Ovary (tissue), 9 donors: ENCODE measurements around the gene C1orf21. TPM values are rescaled to one million over a fixed set of nuclear protein-coding genes. Genes with fewer than 3 reads are reported as not detected.
A peak's percentile ranks its signal among the peaks of the same experiment; 100 is the strongest.

ENCODE experiments used
- DNase-seq, 5 donors: peaks; one replicate each; pipeline ENCODE4 v3.0.0-alpha.2; 2019 to 2020
- H3K27ac ChIP-seq, 2 donors: fragments of 200-600 bp; one replicate each; pipeline versions ENCODE4 v1.5.1 to v1.8.0; 2019 to 2022
- H3K27me3 ChIP-seq: fragments of 200-600 bp; one replicate; pipeline ENCODE4 v1.8.0; 2022
- H3K36me3 ChIP-seq: fragments of 200-600 bp; sonication (generic); one replicate; pipeline ENCODE4 v1.5.1; 2019
- H3K4me1 ChIP-seq: one replicate; pipeline ENCODE4 v1.8.1; 2013; ENCODE audit warnings: mild to moderate bottlenecking, moderate library complexity; ENCODE audit not compliant: insufficient read depth
- H3K4me3 ChIP-seq: fragments of 200-600 bp; sonication (generic); one replicate; pipeline ENCODE4 v1.5.1; 2017
- H3K9me3 ChIP-seq, 2 donors: fragments of 200-600 bp in 1 of 2; sonication (generic) in 1 of 2; one replicate each; pipeline versions ENCODE4 v1.5.1 to v1.8.1; 2013 to 2019; ENCODE audit warnings: mild to moderate bottlenecking in 1 of 2, moderate library complexity in 1 of 2
- EP300 ChIP-seq: sonication (generic); formaldehyde crosslinking; IDR thresholded peaks from one replicate; pipeline ENCODE4 v1.6.1; 2017; ENCODE audit warnings: antibody characterized with exemption
- POLR2A ChIP-seq: fragments of 450-650 bp; IDR thresholded peaks from one replicate; pipeline ENCODE4 v1.6.1; 2017; ENCODE audit warnings: antibody characterized with exemption, mild to moderate bottlenecking, moderate library complexity
- WGBS, 3 donors: extraction: QIAGEN DNeasy Blood & Tissue Kit in 1 of 3; methylation state at CpG; one replicate each; pipeline versions ENCODE4 v1.1.5 to v1.1.7; 2013 to 2017; 5-methylcytosine and 5-hydroxymethylcytosine counted together
- intact Hi-C, 4 donors: fragments of 100-400 bp; cut with DNase I; formaldehyde crosslinking; loops; one replicate each; pipeline versions ENCODE4 v1.11.0 to v1.15.1; 2022 to 2023
- polyA plus RNA-seq, 2 donors: library from polyadenylated mRNA; stranded (reverse); fragments of 200-250 nt in 1 of 2; fragments of 350-450 nt in 1 of 2; fragmentation: Illumina TruSeq in 1 of 2; extraction: RNeasy Lipid Tissue Mini Kit (QIAGEN cat#74804) in 1 of 2; gene quantifications; one replicate each; pipeline ENCODE4 v1.2.3, GENCODE V29; 2013 to 2014
- total RNA-seq, 7 donors: library from RNA; depleted of rRNA in 2 of 7; stranded (reverse); fragments of >200 nt in 2 of 7; fragmentation: NEBNext Ultra II Directional in 3 of 7; extraction: Animal tissue kit (Norgen Biotek cat#: 25700) in 3 of 7; gene quantifications; one replicate each; pipeline versions ENCODE4 v1.1.0 to v1.2.4, GENCODE V29; 2016 to 2023
- TF ChIP-seq, protein P1 (sequence below), 3 donors: fragments of 450-650 bp in 2 of 3; fragments of 200-600 bp in 1 of 3; IDR thresholded peaks; one replicate each; pipeline versions ENCODE4 v1.5.1 to v1.8.0; 2016 to 2022; ENCODE audit warnings: antibody characterized with exemption in 3 of 3, mild to moderate bottlenecking in 1 of 3
- donor health status: DM: no; HTN: no; CAD: no; lungs with moderate emphysema.
- donor health status: DM: no; HTN: no; CAD: no.
- donor health status: Bipolar disorder and iron deficiency.
- donor health status: DM: yes; HTN: yes; CAD: no.
- donor health status: DM: no; HTN: no; CAD: no.
- donor health status: DM: yes; HTN: yes; CAD: no.

The C1orf21 gene
- total and polyA plus RNA-seq, 9 donors: 22.9 to 108 (median 59.4) TPM

DNA sequence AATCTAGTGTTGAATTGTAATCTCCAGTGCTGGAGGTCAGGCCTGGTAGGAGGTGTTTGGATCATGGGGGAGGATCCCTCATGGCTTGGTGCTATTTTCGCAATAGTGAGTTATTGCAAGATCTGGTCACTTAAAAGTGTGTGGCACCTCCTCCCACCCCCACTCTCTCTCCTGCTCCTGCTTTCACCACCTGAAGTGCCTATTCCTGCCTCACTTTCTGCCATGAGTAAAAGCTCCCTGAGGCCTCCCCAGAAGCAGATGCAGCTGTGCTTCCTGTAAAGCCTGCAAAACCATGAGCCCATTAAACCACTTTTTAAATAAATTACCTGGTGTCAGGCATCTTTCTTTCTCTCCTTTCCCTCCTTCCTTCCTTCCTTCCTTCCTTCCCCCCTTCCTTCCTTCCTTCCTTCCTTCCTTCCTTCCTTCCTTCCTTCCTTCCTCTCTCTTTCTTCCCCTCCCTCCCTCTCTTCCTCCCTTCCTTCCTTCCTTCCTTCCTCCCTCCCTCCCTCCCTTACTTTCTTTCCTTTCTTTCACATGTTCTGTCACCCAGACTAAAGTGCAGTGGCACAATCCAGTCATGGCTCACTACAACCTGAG is 172.4 kb downstream of the C1orf21 start:
- H3K27ac ChIP-seq: no peak overlapping the region
- WGBS, 3 donors: 96 to 100% (median 100%) methylated on average over 1 of the region's 1 CpG
- no peak for DNase-seq
- H3K9me3 ChIP-seq: no peaks in the 10 kb centered on the region
- no peaks in the 10 kb centered on the region for H3K27me3 ChIP-seq
- no peaks in the 10 kb centered on the region for H3K36me3 ChIP-seq
- intact Hi-C loops: loop anchor here in 1 of 4 donors (5.0 kb wide), 1 partner anchor 172 kb away; the partner anchor contains the start of gene C1orf21
- H3K4me1 ChIP-seq: peaks cover 7% of the 10 kb centered on the region
- no peak overlapping the region for H3K4me3 ChIP-seq
- TF ChIP-seq, protein P1, sequence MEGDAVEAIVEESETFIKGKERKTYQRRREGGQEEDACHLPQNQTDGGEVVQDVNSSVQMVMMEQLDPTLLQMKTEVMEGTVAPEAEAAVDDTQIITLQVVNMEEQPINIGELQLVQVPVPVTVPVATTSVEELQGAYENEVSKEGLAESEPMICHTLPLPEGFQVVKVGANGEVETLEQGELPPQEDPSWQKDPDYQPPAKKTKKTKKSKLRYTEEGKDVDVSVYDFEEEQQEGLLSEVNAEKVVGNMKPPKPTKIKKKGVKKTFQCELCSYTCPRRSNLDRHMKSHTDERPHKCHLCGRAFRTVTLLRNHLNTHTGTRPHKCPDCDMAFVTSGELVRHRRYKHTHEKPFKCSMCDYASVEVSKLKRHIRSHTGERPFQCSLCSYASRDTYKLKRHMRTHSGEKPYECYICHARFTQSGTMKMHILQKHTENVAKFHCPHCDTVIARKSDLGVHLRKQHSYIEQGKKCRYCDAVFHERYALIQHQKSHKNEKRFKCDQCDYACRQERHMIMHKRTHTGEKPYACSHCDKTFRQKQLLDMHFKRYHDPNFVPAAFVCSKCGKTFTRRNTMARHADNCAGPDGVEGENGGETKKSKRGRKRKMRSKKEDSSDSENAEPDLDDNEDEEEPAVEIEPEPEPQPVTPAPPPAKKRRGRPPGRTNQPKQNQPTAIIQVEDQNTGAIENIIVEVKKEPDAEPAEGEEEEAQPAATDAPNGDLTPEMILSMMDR (IDR thresholded peaks at IDR 0.05): no peak
- TF ChIP-seq EP300: no peak
- no peak for TF ChIP-seq POLR2A

DNA sequence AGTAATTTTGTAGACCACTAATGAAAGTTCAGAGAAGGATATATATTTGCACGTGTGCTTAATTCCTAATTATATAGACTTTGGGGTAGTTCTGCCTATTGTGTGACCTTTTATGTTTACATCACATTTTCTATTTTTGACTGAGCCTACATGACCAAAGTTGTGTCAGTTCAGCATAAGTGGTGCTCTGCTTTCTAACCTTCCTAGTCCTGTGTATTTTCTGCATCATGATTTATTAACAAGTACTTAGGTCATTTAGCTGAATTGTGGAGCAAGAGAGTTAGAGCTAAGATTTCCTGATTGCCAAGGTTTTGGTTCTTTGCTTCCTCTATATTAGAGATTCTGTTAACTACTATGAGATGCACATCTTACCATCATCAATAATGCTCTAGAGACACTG is 176.0 kb downstream of the C1orf21 start:
- Histone ChIP-seq H3K4me1 (peaks cover 5% of the 10 kb centered on the region), H3K27ac (no peak overlapping the region), H3K27me3 (no peaks in the 10 kb centered on the region), H3K9me3 (no peaks in the 10 kb centered on the region), H3K36me3 (no peaks in the 10 kb centered on the region), H3K4me3 (no peak overlapping the region)
- no peak for DNase-seq
- WGBS, 3 donors: 39 to 53% (median 47%) methylated on average over 1 of the region's 1 CpG
- TF ChIP-seq, protein P1 (IDR thresholded peaks at IDR 0.05): no peak
- TF ChIP-seq EP300: no peak
- intact Hi-C loops: loop anchor here (5.0 to 10.0 kb wide), 4 partner anchors 102 to 488 kb away; partner anchors contain the start of gene C1orf21 (in 2 of the 4)

DNA sequence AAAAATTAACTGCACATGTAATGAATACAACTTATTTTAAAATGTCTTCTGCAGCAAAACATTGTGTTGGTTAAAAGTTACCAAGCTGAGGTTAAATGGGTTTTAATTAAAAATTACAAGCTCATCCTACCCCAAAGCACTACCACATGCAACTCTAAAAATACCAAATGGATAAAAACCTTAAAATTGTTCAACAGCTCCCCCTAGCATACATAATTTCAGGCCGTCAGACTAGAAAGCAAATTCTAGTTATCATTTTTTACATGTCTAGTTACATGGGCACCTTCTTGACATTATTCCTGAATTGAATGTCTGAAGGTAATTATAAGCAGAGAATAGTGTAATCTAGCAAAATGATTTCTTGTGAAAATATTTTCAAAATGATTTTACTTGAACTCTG is 176.5 kb downstream of the C1orf21 start:
- Histone ChIP-seq H3K9me3 (no peaks in the 10 kb centered on the region), H3K36me3 (no peaks in the 10 kb centered on the region), H3K4me3 (no peak overlapping the region), H3K27ac (no peak overlapping the region), H3K4me1 (peaks cover 5% of the 10 kb centered on the region), H3K27me3 (no peaks in the 10 kb centered on the region)
- intact Hi-C loops: loop anchor here (5.0 to 10.0 kb wide), 4 partner anchors 101 to 489 kb away; partner anchors contain the start of gene C1orf21 (in 2 of the 4)
- no peak for DNase-seq
- WGBS, 3 donors: 4 to 9% (median 8%) methylated on average over 1 of the region's 1 CpG
- TF ChIP-seq POLR2A: no peak
- TF ChIP-seq, protein P1 (IDR thresholded peaks at IDR 0.05): peak in 2 of 3 donors; percentile 51 to 52

DNA sequence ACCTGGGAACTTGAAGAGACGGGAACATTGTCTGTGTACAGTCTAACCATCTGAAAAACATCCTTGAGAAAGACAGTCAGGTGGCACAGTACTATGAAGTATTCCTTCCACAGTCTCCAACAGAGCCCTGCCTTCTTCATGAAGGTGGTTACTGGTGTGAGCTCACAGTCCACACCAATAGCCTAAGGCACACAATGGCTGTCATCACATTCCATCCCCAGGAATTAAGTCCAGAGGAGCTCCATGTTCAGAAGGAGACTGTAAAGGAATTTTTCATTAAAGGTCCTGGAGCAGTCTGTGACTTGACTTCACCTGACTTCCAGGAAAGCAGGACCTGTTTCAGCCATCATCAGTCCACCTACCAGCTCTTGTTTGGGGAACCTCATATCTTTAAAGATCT is 180.2 kb downstream of the C1orf21 start:
- Histone ChIP-seq H3K36me3 (no peaks in the 10 kb centered on the region), H3K27me3 (no peaks in the 10 kb centered on the region), H3K4me3 (no peak overlapping the region), H3K4me1 (peaks cover 3% of the 10 kb centered on the region), H3K9me3 (no peaks in the 10 kb centered on the region), H3K27ac (no peak overlapping the region)
- no peak for DNase-seq
- TF ChIP-seq EP300: no peak
- 95 to 100% (median 96%) methylated on average over 1 of the region's 1 CpG for WGBS, 3 donors
- intact Hi-C loops: loop anchor here (5.0 to 10.0 kb wide), 4 partner anchors 95 to 492 kb away; partner anchors contain the start of gene C1orf21 (in 1 of the 4)

DNA sequence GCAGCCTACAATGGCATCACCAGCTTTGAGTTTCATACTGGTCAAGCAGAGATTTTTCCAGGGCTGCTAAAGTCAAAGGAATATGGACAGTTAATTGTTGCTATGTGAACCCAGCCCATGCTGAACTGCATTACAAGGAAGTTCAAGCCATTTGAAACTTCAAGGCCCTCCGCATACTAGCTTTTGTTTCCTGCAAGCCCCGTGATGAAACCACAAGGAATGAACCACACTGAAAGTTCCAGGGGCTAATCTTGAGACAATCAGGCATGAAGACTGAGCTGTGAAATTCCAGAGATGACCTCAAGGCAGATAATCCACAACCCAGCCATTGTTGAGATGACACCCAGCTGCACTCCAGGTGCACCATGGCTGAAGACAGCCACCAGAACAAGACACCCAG is 180.8 kb downstream of the C1orf21 start:
- DNase-seq: no peak
- no peaks in the 10 kb centered on the region for H3K27me3 ChIP-seq
- H3K4me3 ChIP-seq: no peak overlapping the region
- H3K4me1 ChIP-seq: no peaks in the 10 kb centered on the region
- H3K36me3 ChIP-seq: no peaks in the 10 kb centered on the region
- no peak overlapping the region for H3K27ac ChIP-seq
- TF ChIP-seq, protein P1 (IDR thresholded peaks at IDR 0.05): no peak
- no peak for TF ChIP-seq POLR2A
- no peak for TF ChIP-seq EP300
- 74 to 88% (median 77%) methylated on average over 2 of the region's 2 CpGs for WGBS, 3 donors
- no peaks in the 10 kb centered on the region for H3K9me3 ChIP-seq
- intact Hi-C loops: loop anchor here (5.0 to 10.0 kb wide), 4 partner anchors 95 to 493 kb away; partner anchors contain the start of gene C1orf21 (in 1 of the 4)
